ENCODE measurements around the gene THOC1.

GRCh38 chr18:215448-216010 lies 52.3 kb downstream of the THOC1 start:
- TF ChIP-seq, protein P1, sequence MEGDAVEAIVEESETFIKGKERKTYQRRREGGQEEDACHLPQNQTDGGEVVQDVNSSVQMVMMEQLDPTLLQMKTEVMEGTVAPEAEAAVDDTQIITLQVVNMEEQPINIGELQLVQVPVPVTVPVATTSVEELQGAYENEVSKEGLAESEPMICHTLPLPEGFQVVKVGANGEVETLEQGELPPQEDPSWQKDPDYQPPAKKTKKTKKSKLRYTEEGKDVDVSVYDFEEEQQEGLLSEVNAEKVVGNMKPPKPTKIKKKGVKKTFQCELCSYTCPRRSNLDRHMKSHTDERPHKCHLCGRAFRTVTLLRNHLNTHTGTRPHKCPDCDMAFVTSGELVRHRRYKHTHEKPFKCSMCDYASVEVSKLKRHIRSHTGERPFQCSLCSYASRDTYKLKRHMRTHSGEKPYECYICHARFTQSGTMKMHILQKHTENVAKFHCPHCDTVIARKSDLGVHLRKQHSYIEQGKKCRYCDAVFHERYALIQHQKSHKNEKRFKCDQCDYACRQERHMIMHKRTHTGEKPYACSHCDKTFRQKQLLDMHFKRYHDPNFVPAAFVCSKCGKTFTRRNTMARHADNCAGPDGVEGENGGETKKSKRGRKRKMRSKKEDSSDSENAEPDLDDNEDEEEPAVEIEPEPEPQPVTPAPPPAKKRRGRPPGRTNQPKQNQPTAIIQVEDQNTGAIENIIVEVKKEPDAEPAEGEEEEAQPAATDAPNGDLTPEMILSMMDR (IDR thresholded peaks at IDR 0.05 in 4 of 5, conservative IDR thresholded peaks at IDR 0.05 in 1 of 5) = no peak
- no peak for TF ChIP-seq POLR2A (IDR thresholded peaks at IDR 0.05)
